HUES6 (cell line): Measurements from ENCODE around the gene TFRC.
"Not testable (repeated sequence)": the region's sequence is repeated elsewhere in the genome, so short reads cannot be mapped to it uniquely, and the experiment has no call there.

ENCODE experiments used
- H3K27ac ChIP-seq: 2 replicates; pipeline ENCODE4 v1.7.0; 2013; ENCODE audit warnings: low read depth, mild to moderate bottlenecking, low read length, inconsistent platforms
- H3K27me3 ChIP-seq: 2 replicates; pipeline ENCODE4 v1.6.1; 2013; ENCODE audit warnings: low read length; ENCODE audit not compliant: control insufficient read depth, insufficient read depth
- H3K36me3 ChIP-seq: 2 replicates; pipeline ENCODE4 v1.6.1; 2013; ENCODE audit warnings: low read length; ENCODE audit not compliant: control insufficient read depth, insufficient read depth
- H3K4me1 ChIP-seq: 2 replicates; pipeline ENCODE4 v1.6.1; 2013; ENCODE audit warnings: low read length; ENCODE audit not compliant: control insufficient read depth, insufficient read depth
- H3K4me3 ChIP-seq: 2 replicates; pipeline ENCODE4 v1.5.1; 2013; ENCODE audit warnings: low read depth, low read length
- H3K9ac ChIP-seq: one replicate; pipeline ENCODE4 v1.6.1; 2013; ENCODE audit warnings: mild to moderate bottlenecking, low read length
- H3K9me3 ChIP-seq: 2 replicates; pipeline ENCODE4 v1.6.1; 2013; ENCODE audit warnings: low read depth, low read length; ENCODE audit not compliant: control insufficient read depth, insufficient read depth

TFRC gene

DNA sequence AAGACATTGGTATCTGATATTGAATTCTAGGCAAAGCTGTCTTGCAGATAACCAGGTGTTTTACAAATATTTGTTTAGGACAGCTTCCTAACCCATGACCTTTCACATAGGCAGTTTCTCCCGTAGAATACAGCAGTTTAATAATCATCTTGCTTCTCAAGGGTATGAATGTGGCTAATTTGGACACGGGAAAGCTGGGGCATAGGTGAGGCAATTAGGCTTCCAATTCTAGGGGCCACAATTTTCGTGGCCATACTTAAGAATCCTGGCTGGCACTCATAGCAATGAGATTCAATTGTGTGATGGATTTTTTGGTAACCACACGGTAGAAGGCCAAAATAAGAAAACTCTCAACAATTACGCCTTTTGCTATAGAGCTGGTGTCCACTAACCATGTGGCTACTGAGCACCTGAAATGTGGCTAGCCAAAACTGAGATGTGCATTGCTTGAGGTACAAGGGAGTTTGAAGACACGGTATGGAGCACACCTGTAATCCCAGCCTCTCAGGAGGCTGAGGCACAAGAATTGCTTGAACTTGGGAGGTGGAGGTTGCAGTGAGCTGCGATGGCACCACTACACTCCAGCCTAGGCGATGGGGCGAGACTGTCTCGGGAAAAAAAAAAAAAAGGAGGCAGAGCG lies 34.4 kb downstream of the TFRC start:
- Histone ChIP-seq H3K27me3 (no peaks in the 10 kb centered on the region), H3K9ac (no peak overlapping the region), H3K9me3 (no peaks in the 10 kb centered on the region), H3K36me3 (peaks cover 46% of the 10 kb centered on the region), H3K4me3 (no peak overlapping the region), H3K4me1 (peaks cover 3% of the 10 kb centered on the region; the same call in 1 of the 2 replicates), H3K27ac (no peak overlapping the region)

DNA sequence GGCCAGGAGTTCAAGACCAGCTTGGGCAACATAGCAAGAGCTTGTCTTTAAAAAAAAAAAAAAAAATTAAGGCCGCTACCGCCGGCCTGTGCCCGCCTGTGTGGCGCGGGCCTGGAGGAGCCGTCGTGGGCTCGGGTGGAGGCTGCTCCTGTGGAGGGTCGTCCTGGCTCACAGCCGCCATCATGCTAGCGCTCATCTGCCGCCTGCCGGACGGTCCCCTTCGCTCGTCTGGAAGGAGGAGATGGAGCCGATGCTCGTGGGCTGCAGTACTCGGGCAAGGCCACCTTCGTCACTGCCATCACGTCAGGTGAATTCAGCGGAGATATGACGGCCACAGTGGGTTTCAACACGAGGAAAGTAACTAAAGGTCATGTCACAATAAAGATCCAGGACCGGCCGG lies 37.4 kb downstream of the TFRC start:
- Histone ChIP-seq H3K27ac (no peak overlapping the region), H3K4me3 (no peak overlapping the region), H3K4me1 (peaks cover 3% of the 10 kb centered on the region; the same call in 1 of the 2 replicates), H3K9me3 (no peaks in the 10 kb centered on the region), H3K27me3 (no peaks in the 10 kb centered on the region), H3K9ac (no peak overlapping the region), H3K36me3 (peaks cover 17% of the 10 kb centered on the region)

DNA sequence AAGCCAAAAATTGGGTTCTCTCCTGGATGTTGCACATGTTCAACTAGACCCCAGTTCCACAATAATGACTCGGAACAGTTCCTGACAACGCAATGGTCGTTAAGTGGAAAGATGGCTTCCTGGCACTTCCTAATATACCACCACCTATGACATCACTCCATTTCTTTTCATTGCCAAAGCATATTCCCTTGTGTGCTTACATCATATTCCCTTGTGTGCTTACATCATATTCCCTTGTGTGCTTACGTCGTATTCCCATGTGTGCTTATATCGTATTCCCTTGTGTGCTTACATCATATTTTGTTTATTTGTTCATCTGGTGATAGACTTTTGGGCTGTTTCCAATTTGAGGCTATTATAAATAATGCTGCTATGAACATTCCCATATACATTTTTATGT lies 39.2 kb downstream of the TFRC start:
- peaks cover 3% of the 10 kb centered on the region; the same call in 1 of the 2 replicates for H3K36me3 ChIP-seq
- H3K27me3 ChIP-seq: no peaks in the 10 kb centered on the region

DNA sequence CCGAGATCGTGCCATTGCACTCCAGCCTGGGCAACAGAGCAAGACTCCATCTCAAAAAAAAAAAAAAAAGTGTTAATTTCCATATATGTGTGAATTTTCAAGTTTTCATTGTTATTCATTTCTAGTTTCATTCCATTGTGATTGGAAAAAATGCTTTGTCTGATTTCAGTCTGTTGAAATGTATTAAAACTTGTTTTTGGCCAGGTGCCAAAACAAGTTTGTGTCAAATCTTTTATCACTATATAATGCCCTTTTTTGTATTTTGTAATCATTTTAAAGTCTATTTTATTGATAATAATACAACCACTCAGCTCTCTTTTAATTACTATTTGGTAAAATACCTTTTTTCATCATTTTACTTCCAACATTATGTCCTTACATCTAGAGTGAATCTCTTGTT lies 42.5 kb downstream of the TFRC start:
- H3K36me3 ChIP-seq: no peaks in the 10 kb centered on the region
- H3K27ac ChIP-seq: no peak overlapping the region
- H3K4me3 ChIP-seq: no peak overlapping the region
- no peaks in the 10 kb centered on the region for H3K27me3 ChIP-seq
- no peaks in the 10 kb centered on the region for H3K4me1 ChIP-seq
- peaks cover 10% of the 10 kb centered on the region; the same call in 1 of the 2 replicates for H3K9me3 ChIP-seq
- no peak overlapping the region for H3K9ac ChIP-seq

More for the DNA sequence above, 39.2 kb downstream of the TFRC start:
- H3K9me3 ChIP-seq: no peaks in the 10 kb centered on the region
- H3K9ac ChIP-seq: no peak overlapping the region
- H3K4me3 ChIP-seq: no peak overlapping the region
- peaks cover 3% of the 10 kb centered on the region; the same call in 1 of the 2 replicates for H3K4me1 ChIP-seq
- no peak overlapping the region for H3K27ac ChIP-seq

DNA sequence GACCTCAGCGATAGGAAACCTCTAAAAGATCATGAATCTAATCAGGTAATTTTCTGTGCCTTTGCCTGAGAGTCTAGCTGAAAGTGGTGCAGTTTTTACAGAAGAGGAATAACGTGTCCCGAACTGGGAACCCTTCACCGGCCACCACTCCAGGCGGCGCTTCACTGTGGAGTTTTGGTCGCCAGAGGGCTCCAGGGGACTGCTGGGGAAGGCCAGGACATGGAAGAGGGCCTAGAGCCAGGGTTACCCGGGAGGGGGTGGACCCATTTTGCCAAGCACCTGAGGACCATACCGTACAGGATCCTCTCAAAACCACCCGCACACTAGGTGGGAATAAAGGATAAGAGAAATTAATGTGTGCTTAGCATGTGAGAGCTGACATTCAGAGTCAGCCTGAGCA lies 55.8 kb downstream of the TFRC start:
- not testable (repeated sequence) for H3K9me3 ChIP-seq, H3K4me3 ChIP-seq, H3K27me3 ChIP-seq, H3K4me1 ChIP-seq, H3K9ac ChIP-seq, H3K27ac ChIP-seq, H3K36me3 ChIP-seq

- Histone ChIP-seq H3K36me3 (no peaks in the 10 kb centered on the region), H3K4me3 (no peak overlapping the region), H3K27ac (no peak overlapping the region), H3K9me3 (peaks cover 4% of the 10 kb centered on the region; the same call in 1 of the 2 replicates), H3K27me3 (no peaks in the 10 kb centered on the region), H3K9ac (no peak overlapping the region), H3K4me1 (no peaks in the 10 kb centered on the region)
These were observed 56.9 kb downstream of the TFRC start for GRCh38 chr3:196024968-196025367.

DNA sequence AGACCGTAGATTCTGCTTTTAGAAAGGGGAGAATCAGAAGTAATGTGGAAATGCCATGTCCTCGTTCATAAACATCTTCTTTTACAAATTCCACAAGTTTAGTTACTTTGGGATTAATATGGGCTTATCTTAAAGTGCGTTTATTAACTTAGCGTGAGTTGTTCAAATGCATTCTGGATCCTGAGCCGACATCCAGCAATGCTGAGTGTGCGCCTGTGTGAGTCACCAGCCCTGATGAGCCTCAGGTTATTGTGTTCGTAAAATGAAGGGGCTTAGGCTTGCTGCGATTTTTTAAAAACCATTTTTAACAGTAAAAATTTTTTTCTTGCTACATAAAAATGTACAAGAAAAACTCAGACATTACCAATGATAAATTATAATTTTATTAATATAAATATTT lies 57.9 kb downstream of the TFRC start:
- peaks cover 4% of the 10 kb centered on the region; the same call in 1 of the 2 replicates for H3K9me3 ChIP-seq
- no peaks in the 10 kb centered on the region for H3K36me3 ChIP-seq
- H3K27ac ChIP-seq: no peak overlapping the region
- no peaks in the 10 kb centered on the region for H3K4me1 ChIP-seq
- no peak overlapping the region for H3K9ac ChIP-seq
- H3K4me3 ChIP-seq: no peak overlapping the region
- no peaks in the 10 kb centered on the region for H3K27me3 ChIP-seq

GRCh38 chr3:196022499-196022878 lies 59.4 kb downstream of the TFRC start:
- not testable (repeated sequence) for H3K4me3 ChIP-seq, H3K27ac ChIP-seq, H3K27me3 ChIP-seq, H3K9ac ChIP-seq, H3K9me3 ChIP-seq, H3K36me3 ChIP-seq, H3K4me1 ChIP-seq

- H3K9me3 ChIP-seq: peaks cover 4% of the 10 kb centered on the region; the same call in 1 of the 2 replicates
These were observed 61.5 kb downstream of the TFRC start for GRCh38 chr3:196020373-196020772.

DNA sequence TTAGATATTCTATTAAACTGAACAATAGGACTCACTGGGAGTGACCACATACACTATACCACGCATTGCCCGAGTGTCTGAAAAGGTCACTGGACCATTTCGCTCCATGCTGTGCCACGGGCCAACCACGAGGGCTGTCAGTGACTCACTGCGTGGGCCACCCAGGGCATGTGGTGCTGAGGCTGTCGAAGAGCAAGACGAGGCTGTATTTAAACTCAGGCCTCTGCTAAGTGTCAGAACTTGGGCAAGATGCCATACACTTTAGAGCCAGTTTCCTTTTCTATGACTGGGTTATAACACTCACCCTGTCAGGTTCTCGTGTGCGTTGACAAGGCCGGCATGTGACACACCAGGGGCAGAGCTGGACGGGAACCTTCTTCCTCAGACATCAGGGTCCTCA lies 62.3 kb downstream of the TFRC start:
- not testable (repeated sequence) for H3K27me3 ChIP-seq, H3K9me3 ChIP-seq, H3K9ac ChIP-seq, H3K4me1 ChIP-seq, H3K27ac ChIP-seq, H3K4me3 ChIP-seq, H3K36me3 ChIP-seq

More at GRCh38 chr3:196020373-196020772, 61.5 kb downstream of the TFRC start:
- Histone ChIP-seq H3K36me3 (no peaks in the 10 kb centered on the region), H3K4me1 (no peaks in the 10 kb centered on the region), H3K4me3 (no peak overlapping the region), H3K27ac (no peak overlapping the region), H3K27me3 (no peaks in the 10 kb centered on the region), H3K9ac (no peak overlapping the region)

GRCh38 chr3:196018159-196018558 lies 63.7 kb downstream of the TFRC start:
- not testable (repeated sequence) for H3K27me3 ChIP-seq, H3K9ac ChIP-seq, H3K4me1 ChIP-seq, H3K4me3 ChIP-seq, H3K36me3 ChIP-seq, H3K9me3 ChIP-seq, H3K27ac ChIP-seq
